Measurements from ENCODE around the gene CMKLR1.

The CMKLR1 gene

DNA sequence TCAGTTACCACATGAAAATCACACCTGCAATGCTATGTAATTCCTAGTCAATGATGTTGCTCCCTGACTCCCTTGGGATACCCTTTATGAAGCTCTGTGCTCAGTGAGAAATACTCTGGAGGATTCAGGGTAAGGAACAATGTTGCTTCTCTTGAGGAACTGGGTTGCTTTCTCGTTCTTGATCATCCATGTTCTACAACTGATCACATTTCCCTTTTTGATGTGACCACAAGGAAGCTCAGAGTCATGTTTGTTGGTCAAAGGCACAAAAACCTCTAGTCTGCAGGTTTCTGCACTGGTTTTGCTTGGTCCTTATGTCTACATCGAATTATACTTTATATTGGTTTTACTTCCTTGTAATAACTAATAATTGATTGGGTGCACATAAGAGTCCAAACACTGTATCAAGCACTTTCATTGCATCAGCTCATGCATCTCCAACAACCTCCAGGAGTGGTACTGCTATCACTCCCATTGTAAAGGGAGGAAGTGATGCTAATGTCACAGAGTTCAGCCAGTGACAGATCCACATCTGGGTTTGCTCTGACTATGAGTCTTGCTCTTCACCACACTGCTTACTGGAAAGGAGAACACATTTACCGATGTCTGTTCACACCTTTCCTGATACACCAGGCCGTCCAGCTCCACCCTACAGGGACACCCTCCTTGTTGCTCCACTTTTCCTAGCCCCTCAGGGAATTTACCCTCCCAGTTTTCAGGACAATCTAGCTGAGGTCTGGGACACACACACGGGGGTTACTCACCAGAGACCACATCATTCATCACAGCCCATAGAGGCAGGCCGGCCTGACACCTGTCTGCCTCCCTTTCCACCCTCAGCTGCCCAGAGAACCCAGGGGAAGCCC, 41.0 kb downstream of the CMKLR1 start:
- FAIRE-seq, result no peak

- FAIRE-seq, result no peak
These were observed 41.7 kb downstream of the CMKLR1 start for GRCh38 chr12:108297424-108297823.

GRCh38 chr12:108296945-108297344, 42.2 kb downstream of the CMKLR1 start:
- no peak for FAIRE-seq

- FAIRE-seq, result no peak
These were observed 43.5 kb downstream of the CMKLR1 start for GRCh38 chr12:108295641-108296040.

DNA sequence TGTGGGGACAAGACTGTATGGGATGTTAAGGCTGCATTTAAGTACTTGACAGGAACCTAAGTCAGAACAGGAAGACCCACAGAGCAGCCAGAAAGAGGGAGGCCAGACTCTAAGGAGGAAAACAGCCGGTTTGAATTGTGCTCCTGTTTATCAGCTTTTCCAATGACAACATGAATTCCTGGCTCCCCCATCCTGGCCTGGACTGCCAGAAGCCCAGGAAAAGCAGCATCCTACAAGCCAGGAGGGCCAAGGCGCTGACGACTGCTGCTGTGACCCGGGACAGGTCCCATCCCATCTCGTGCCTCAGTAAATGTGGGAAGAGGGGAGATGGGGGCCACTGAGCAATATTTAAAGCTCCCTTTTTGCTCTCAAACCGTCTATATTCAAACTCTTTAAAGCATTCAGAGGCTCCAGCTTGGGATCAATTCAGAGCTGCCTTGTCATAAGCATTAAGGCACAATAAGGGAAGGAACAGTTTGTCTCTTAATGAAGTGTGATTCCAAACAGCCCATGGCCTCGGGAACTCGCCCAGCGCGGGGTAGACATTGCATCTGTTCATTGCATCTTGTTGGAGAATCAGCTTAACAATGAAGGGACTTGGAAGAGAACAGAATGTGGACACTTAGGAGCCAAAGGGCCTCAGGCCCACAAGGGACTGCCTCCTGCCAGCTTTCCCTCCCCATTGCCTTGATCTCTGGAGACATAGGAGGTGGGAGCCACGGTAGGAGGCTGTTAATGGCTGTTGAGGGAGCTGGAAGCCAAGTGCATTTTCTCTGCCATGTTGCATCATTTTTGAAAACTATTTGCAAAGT, 49.6 kb downstream of the CMKLR1 start:
- no peak for FAIRE-seq

DNA sequence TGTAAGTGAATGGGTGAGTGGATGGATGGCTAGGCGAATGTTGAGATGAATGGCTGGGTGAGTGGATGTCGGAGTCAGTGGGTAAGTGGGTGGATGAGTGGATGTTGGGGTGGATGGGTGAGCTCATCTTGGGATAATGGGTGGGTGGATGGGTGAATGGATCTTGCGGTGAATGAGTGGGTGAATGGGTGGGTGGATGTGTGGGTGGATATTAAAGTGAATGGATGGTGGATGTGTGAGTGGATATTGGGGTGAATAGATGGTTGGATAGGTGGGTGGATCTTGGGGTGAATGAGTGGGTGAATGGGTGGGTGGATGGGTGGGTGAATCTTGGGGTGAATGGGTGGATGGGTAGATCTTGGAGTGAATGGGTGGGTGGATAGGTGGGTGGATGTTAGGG, 51.9 kb downstream of the CMKLR1 start:
- no peak for FAIRE-seq

- FAIRE-seq, result no peak
These were observed 54.1 kb downstream of the CMKLR1 start for GRCh38 chr12:108285016-108285415.

- FAIRE-seq, result no peak
These were observed 54.9 kb downstream of the CMKLR1 start for GRCh38 chr12:108284163-108284562.

- no peak for FAIRE-seq
These were observed 56.4 kb downstream of the CMKLR1 start for GRCh38 chr12:108282676-108283075.

- FAIRE-seq, result no peak
These were observed 57.0 kb downstream of the CMKLR1 start for GRCh38 chr12:108282160-108282559.

GRCh38 chr12:108277613-108278012, 61.5 kb downstream of the CMKLR1 start:
- no peak for FAIRE-seq

DNA sequence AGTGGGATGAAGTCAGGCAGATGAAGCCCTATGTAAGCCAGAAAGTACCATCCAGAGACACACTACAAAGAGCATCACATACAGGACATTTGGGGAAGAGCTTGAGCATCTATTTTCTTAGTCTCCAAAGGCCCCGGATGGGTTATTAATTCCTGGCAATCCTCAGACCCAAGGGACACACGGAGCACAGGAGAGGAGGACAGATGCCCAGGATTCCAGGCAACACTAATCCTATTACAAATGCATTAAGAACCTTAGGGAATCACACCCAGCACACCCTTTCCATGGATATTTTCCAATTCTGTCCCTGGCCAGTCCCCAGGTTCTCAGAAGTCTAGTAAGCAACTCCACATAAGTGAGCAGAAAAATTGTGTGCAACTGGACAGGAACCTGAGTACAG, 65.9 kb downstream of the CMKLR1 start:
- FAIRE-seq, result no peak

- no peak for FAIRE-seq
These were observed 66.9 kb downstream of the CMKLR1 start for GRCh38 chr12:108271951-108272872.

DNA sequence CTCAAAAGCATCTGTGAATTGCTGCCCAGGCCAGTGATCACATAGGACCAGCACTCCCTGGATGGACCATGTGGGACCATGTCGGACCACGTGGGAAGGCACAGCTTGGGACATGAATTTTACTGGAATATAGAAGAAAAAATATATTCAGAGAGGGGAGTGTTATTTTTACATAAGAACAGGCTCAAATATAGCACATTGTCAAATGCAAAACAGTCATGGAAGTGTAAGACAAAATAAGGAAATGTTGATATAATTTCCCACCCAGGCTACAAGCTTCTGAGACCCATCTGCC, 68.3 kb downstream of the CMKLR1 start:
- FAIRE-seq, result no peak

DNA sequence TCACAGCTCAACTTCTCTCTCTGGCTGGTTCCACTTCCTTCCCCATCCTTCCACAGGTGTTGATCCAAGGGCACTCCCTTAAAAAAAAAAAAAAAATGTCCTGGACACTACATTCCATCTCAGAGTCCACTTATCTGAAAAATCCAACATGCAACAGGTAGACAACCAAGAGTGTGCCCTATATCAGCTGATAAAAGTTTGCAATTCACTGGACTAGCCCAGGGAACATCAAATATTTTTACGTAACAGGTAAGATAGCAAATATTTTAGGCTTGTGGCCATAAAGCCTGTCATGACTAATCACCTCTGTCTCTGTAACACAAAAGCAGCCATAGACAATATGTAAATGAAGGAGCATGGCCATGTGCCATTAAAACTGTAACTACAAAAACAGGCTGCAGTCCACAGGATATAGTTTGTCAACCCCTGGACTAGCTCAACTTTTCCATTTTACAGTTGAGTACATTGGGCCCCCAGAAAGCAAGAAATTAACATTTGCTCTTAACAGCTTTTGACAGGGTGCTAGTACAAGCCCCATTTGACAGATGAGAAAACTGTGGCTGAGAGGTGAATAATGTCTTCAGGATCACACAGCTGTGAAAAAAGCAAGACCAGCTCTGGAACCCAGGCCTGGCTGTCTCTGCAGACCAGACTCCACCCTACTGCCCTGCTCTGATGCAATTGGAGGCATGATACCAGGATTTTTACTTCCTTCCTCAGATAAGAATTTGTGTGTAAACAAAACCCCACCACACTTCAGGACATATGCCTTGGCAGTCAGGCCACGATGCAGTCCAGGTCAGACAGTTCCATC, 68.9 kb downstream of the CMKLR1 start:
- no peak for FAIRE-seq

- FAIRE-seq, result no peak
These were observed 69.9 kb downstream of the CMKLR1 start for GRCh38 chr12:108269224-108269623.

GRCh38 chr12:108268397-108268796, 70.7 kb downstream of the CMKLR1 start:
- no peak for FAIRE-seq

- no peak for FAIRE-seq
These were observed 71.7 kb downstream of the CMKLR1 start for GRCh38 chr12:108267450-108267849.

GRCh38 chr12:108266131-108266530, 73.0 kb downstream of the CMKLR1 start:
- no peak for FAIRE-seq

GRCh38 chr12:108265505-108265904, 73.6 kb downstream of the CMKLR1 start:
- FAIRE-seq, result no peak

- no peak for FAIRE-seq
These were observed 78.1 kb downstream of the CMKLR1 start for GRCh38 chr12:108260969-108261368.

- no peak for FAIRE-seq
These were observed 79.1 kb downstream of the CMKLR1 start for GRCh38 chr12:108260039-108260438.
